Mesenchymal stem cell (in vitro differentiated cells and primary cell): Measurements from ENCODE around the gene BTF3L4. TPM values are rescaled to one million over a fixed set of nuclear protein-coding genes. Genes with fewer than 3 reads are reported as not detected.

Experiments
- DNase-seq: peaks from one replicate; pipeline ENCODE4 v3.0.0-alpha.2; 2013
- H2AFZ ChIP-seq: one replicate; pipeline ENCODE4 v1.6.1; 2013; ENCODE audit warnings: low read depth, mild to moderate bottlenecking, control low read depth, inconsistent platforms, low read length, moderate library complexity
- H2AK5ac ChIP-seq: 2 replicates; pipeline ENCODE4 v1.6.1; 2013; ENCODE audit warnings: low read length, moderate library complexity, mild to moderate bottlenecking, inconsistent platforms; ENCODE audit not compliant: severe bottlenecking
- H2BK120ac ChIP-seq: one replicate; pipeline ENCODE4 v1.6.1; 2013; ENCODE audit warnings: low read depth, mild to moderate bottlenecking, inconsistent platforms, low read length, moderate library complexity
- H2BK12ac ChIP-seq, 2 experiments: one replicate each; pipeline ENCODE4 v1.6.1; 2013; ENCODE audit warnings: inconsistent platforms in 2 of 2, low read length in 2 of 2, mild to moderate bottlenecking in 2 of 2, moderate library complexity in 2 of 2, control low read depth in 1 of 2
- H2BK15ac ChIP-seq: one replicate; pipeline ENCODE4 v1.6.1; 2013; ENCODE audit warnings: mild to moderate bottlenecking, low read depth, inconsistent platforms; ENCODE audit not compliant: poor library complexity, severe bottlenecking
- H2BK5ac ChIP-seq: 2 replicates; pipeline ENCODE4 v1.6.1; 2013; ENCODE audit warnings: low read depth, mild to moderate bottlenecking, low read length, control low read depth, inconsistent platforms; ENCODE audit not compliant: poor library complexity, severe bottlenecking
- H3K14ac ChIP-seq, 2 experiments: one replicate each; pipeline ENCODE4 v1.6.1; 2013; ENCODE audit warnings: inconsistent platforms in 2 of 2, low read length in 2 of 2, control low read depth in 1 of 2, mild to moderate bottlenecking in 1 of 2, moderate library complexity in 1 of 2
- H3K18ac ChIP-seq, 2 experiments: one replicate each; pipeline ENCODE4 v1.6.1; 2013; ENCODE audit warnings: inconsistent platforms in 2 of 2, low read length in 2 of 2, control low read depth in 1 of 2, low read depth in 1 of 2, mild to moderate bottlenecking in 1 of 2
- H3K23ac ChIP-seq, 2 experiments: one replicate each; pipeline ENCODE4 v1.6.1; 2013; ENCODE audit warnings: inconsistent platforms in 2 of 2, low read length in 2 of 2, mild to moderate bottlenecking in 2 of 2, moderate library complexity in 2 of 2, control low read depth in 1 of 2
- H3K27ac ChIP-seq: 2 replicates; pipeline ENCODE4 v1.5.1; 2013; ENCODE audit warnings: mild to moderate bottlenecking, moderate library complexity, low read length, control low read depth, inconsistent platforms; ENCODE audit not compliant: poor library complexity, severe bottlenecking
- H3K27me3 ChIP-seq, 2 experiments: 2 replicates each; pipeline versions ENCODE4 v1.6.1 to v1.7.0; 2013; ENCODE audit warnings: low read length in 2 of 2, mild to moderate bottlenecking in 2 of 2, moderate library complexity in 2 of 2, control low read depth in 1 of 2, inconsistent platforms in 1 of 2; ENCODE audit not compliant: control insufficient read depth in 1 of 2, insufficient read depth in 1 of 2
- H3K36me3 ChIP-seq, 2 experiments: 2 replicates each; pipeline versions ENCODE4 v1.6.1 to v1.7.0; 2013; ENCODE audit warnings: low read length in 2 of 2, control low read depth in 1 of 2, inconsistent platforms in 1 of 2, low read depth in 1 of 2, mild to moderate bottlenecking in 1 of 2; ENCODE audit not compliant: insufficient read depth in 2 of 2, control insufficient read depth in 1 of 2
- H3K4ac ChIP-seq, 2 experiments: one replicate each; pipeline ENCODE4 v1.6.1; 2013; ENCODE audit warnings: inconsistent platforms in 2 of 2, low read length in 2 of 2, mild to moderate bottlenecking in 2 of 2, moderate library complexity in 2 of 2, control low read depth in 1 of 2, low read depth in 1 of 2
- H3K4me1 ChIP-seq: 2 replicates; pipeline ENCODE4 v1.6.1; 2013; ENCODE audit warnings: low read depth, low read length, control low read depth; ENCODE audit not compliant: control insufficient read depth, insufficient read depth
- H3K4me2 ChIP-seq: 2 replicates; pipeline ENCODE4 v1.6.1; 2013; ENCODE audit warnings: low read length, mild to moderate bottlenecking, inconsistent platforms; ENCODE audit not compliant: poor library complexity, severe bottlenecking
- H3K4me3 ChIP-seq, 2 experiments: 2 replicates each; pipeline versions ENCODE4 v1.5.1 to v1.7.0; 2013; ENCODE audit warnings: low read length in 2 of 2, mild to moderate bottlenecking in 2 of 2, control low read depth in 1 of 2, low read depth in 1 of 2; ENCODE audit not compliant: insufficient read depth in 1 of 2
- H3K79me1 ChIP-seq: replicated peaks from 2 replicates; pipeline ENCODE4 v1.6.1; 2013; ENCODE audit warnings: mild to moderate bottlenecking, control low read depth, low read length, inconsistent platforms; ENCODE audit not compliant: poor library complexity, severe bottlenecking
- H3K9ac ChIP-seq: 2 replicates; pipeline ENCODE4 v1.7.0; 2013; ENCODE audit warnings: mild to moderate bottlenecking, low read length, moderate library complexity
- H3K9me3 ChIP-seq: 2 replicates; pipeline ENCODE4 v1.7.0; 2013; ENCODE audit warnings: mild to moderate bottlenecking, low read length; ENCODE audit not compliant: control insufficient read depth
- H4K8ac ChIP-seq: one replicate; pipeline ENCODE4 v1.6.1; 2013; ENCODE audit warnings: inconsistent platforms, mild to moderate bottlenecking, low read length, moderate library complexity
- H4K91ac ChIP-seq: one replicate; pipeline ENCODE4 v1.6.1; 2013; ENCODE audit warnings: mild to moderate bottlenecking, low read length, inconsistent platforms
- WGBS: methylation state at CpG from one replicate; pipeline ENCODE4 v1.1.7; 2013; ENCODE audit warnings: mixed read lengths; 5-methylcytosine and 5-hydroxymethylcytosine counted together
- polyA plus RNA-seq, 2 experiments: library from polyadenylated mRNA; stranded (reverse); fragments of 200-250 nt; gene quantifications; one replicate each; pipeline ENCODE4 v1.2.3, GENCODE V29; 2013

The BTF3L4 gene
- 58.2 TPM for polyA plus RNA-seq (2013, experiment 1 of 2)
- 57.8 TPM for polyA plus RNA-seq (2013, experiment 2 of 2)

GRCh38 chr1:52056163-52056936, at the start of gene BTF3L4:
TSS of gene BTF3L4 (plus strand) at chr1:52056295. CDS start at chr1:52059848, 3,553 bp downstream.
- Histone ChIP-seq H3K27ac (peak within 1 kb of the TSS; percentile 99), H2AK5ac (peak within 1 kb of the TSS; percentile 63), H3K23ac (peak within 1 kb of the TSS in 1 of 2 experiments; percentile 90), H3K27me3 (no peaks in the 10 kb centered on the region), H2BK12ac (peak within 1 kb of the TSS; percentile 8 to 18), H2AFZ (peak within 1 kb of the TSS; percentile 97), H2BK5ac (peak within 1 kb of the TSS; percentile 98), H3K9ac (peak within 1 kb of the TSS; percentile 94), H3K9me3 (no peaks in the 10 kb centered on the region), H4K91ac (peak within 1 kb of the TSS; percentile 98), H3K4me3 (peak within 1 kb of the TSS; percentile 91 to 99), H3K4me2 (peak within 1 kb of the TSS; percentile 95), H2BK15ac (peak within 1 kb of the TSS; percentile 97), H2BK120ac (peak within 1 kb of the TSS; percentile 94), H3K4ac (peak within 1 kb of the TSS; percentile 69 to 98), H3K14ac (peak within 1 kb of the TSS in 1 of 2 experiments; percentile 87), H3K4me1 (no peaks in the 10 kb centered on the region), H3K18ac (peak within 1 kb of the TSS; percentile 93 to 98), H3K79me1 (peaks cover 8% of the 10 kb centered on the region), H4K8ac (peak within 1 kb of the TSS; percentile 89), H3K36me3 (peaks cover 4 to 25% of the 10 kb centered on the region in 2 experiments)
- under 1% methylated on average over 53 of the region's 54 CpGs for WGBS
- DNase-seq = peak; percentile 94

- H3K14ac ChIP-seq = no peak overlapping the region
- 89% methylated on average over 4 of the region's 5 CpGs for WGBS
- no peak overlapping the region for H4K91ac ChIP-seq
- H2BK5ac ChIP-seq = peak overlapping the region; percentile 91
- peak overlapping the region; percentile 9 for H3K4me2 ChIP-seq
- no peaks in the 10 kb centered on the region for H3K36me3 ChIP-seq
- peak overlapping the region; percentile 91 for H2AK5ac ChIP-seq
- H3K4me3 ChIP-seq = no peak overlapping the region
- peak overlapping the region; percentile 6 for H3K9ac ChIP-seq
- no peak overlapping the region for H4K8ac ChIP-seq
- H2BK120ac ChIP-seq = no peak overlapping the region
- no peak for DNase-seq
- H2AFZ ChIP-seq = no peak overlapping the region
- no peaks in the 10 kb centered on the region for H3K9me3 ChIP-seq
- no peak overlapping the region for H3K4ac ChIP-seq
- H3K23ac ChIP-seq = no peak overlapping the region
- H3K18ac ChIP-seq = no peak overlapping the region
- H2BK12ac ChIP-seq = no peak overlapping the region
- no peaks in the 10 kb centered on the region for H3K79me1 ChIP-seq
- H2BK15ac ChIP-seq = no peak overlapping the region
- peaks cover 3% of the 10 kb centered on the region for H3K4me1 ChIP-seq
- peak overlapping the region; percentile 98 for H3K27ac ChIP-seq
- H3K27me3 ChIP-seq = no peaks in the 10 kb centered on the region
Observed at GRCh38 chr1:52007215-52008002, 48.7 kb upstream of the BTF3L4 start.

GRCh38 chr1:52008071-52008809, 47.9 kb upstream of the BTF3L4 start:
- no peak overlapping the region for H3K4me3 ChIP-seq
- no peak overlapping the region for H3K4me2 ChIP-seq
- peak overlapping the region; percentile 90 for H2AK5ac ChIP-seq
- no peak overlapping the region for H3K9ac ChIP-seq
- DNase-seq = no peak
- no peaks in the 10 kb centered on the region for H3K27me3 ChIP-seq
- no peak overlapping the region for H3K4ac ChIP-seq
- H3K27ac ChIP-seq = peak overlapping the region; percentile 98
- no peak overlapping the region for H4K91ac ChIP-seq
- WGBS = 86% methylated on average over 6 of the region's 7 CpGs
- H2AFZ ChIP-seq = no peak overlapping the region
- H2BK5ac ChIP-seq = peak overlapping the region; percentile 91
- no peaks in the 10 kb centered on the region for H3K9me3 ChIP-seq
- H3K36me3 ChIP-seq = no peaks in the 10 kb centered on the region
- no peak overlapping the region for H3K14ac ChIP-seq
- no peak overlapping the region for H3K23ac ChIP-seq
- H3K18ac ChIP-seq = no peak overlapping the region
- no peak overlapping the region for H2BK12ac ChIP-seq
- no peak overlapping the region for H4K8ac ChIP-seq
- H2BK15ac ChIP-seq = no peak overlapping the region
- H3K79me1 ChIP-seq = no peaks in the 10 kb centered on the region
- H2BK120ac ChIP-seq = no peak overlapping the region
- peaks cover 3% of the 10 kb centered on the region for H3K4me1 ChIP-seq
